ENCODE measurements around the gene LCLAT1. TPM values are rescaled to one million over a fixed set of nuclear protein-coding genes. Genes with fewer than 3 reads are reported as not detected.
A peak's percentile ranks its signal among the peaks of the same experiment; 100 is the strongest.

The LCLAT1 gene
- polyA plus RNA-seq, 2 of the 4 experiments (the other 2 are of a cell fraction): 19.5 to 71.0 TPM

GRCh38 chr2:30475542-30475941 is 28.5 kb downstream of the LCLAT1 start:
- ATAC-seq: no peak
- CTCF ChIA-PET: interaction anchor here (1.0 to 2.6 kb wide), 11 partner anchors 13 to 311 kb away, joined by 3 to 19 read pairs (median 4); no protein-coding TSS in a partner anchor
- Histone ChIP-seq H3K27ac (no peak overlapping the region; a peak in 1 of 6 replicates), H3K4me3 (no peak overlapping the region), H3K9me3 (no peaks in the 10 kb centered on the region), H3K4me2 (no peak overlapping the region), H3K4me1 (peaks cover 19% of the 10 kb centered on the region)
- TF ChIP-seq CTCF (IDR thresholded peaks at IDR 0.05) (peak; percentile 48), SMC3 (IDR thresholded peaks at IDR 0.05) (peak; percentile 60), JUNB (IDR thresholded peaks at IDR 0.05) (no peak), NR3C1 (IDR thresholded peaks at IDR 0.05) (no peak), MAX (IDR thresholded peaks at IDR 0.05) (no peak), POLR2A (IDR thresholded peaks at IDR 0.05; ENCODE audit: low read length) (no peak), RAD21 (conservative IDR thresholded peaks at IDR 0.05 in 1 of 2, IDR thresholded peaks at IDR 0.05 in 1 of 2) (peak; percentile 47 to 68; a peak in 4 of 5 replicates)
- POLR2A ChIA-PET: no interaction called here
- no peak for FAIRE-seq
- DNase-seq (ENCODE audit: low read depth in 1 of 2, low spot score in 1 of 2): no peak

GRCh38 chr2:30476636-30477035 is 29.6 kb downstream of the LCLAT1 start:
- Histone ChIP-seq H3K9me3 (no peaks in the 10 kb centered on the region), H3K4me3 (no peak overlapping the region), H3K4me2 (no peak overlapping the region), H3K27ac (no peak overlapping the region), H3K4me1 (peaks cover 25% of the 10 kb centered on the region)
- ATAC-seq (no peak), FAIRE-seq (no peak), DNase-seq (ENCODE audit: low read depth in 1 of 2, low spot score in 1 of 2) (no peak)
- no peak for TF ChIP-seq BHLHE40 (IDR thresholded peaks at IDR 0.05; ENCODE audit: low read depth, low read length)
- TF ChIP-seq ESRRA (IDR thresholded peaks at IDR 0.05; ENCODE audit: borderline replicate concordance, low read length): no peak
- no peak for TF ChIP-seq HOXB5 (CRISPR knock-in tag; IDR thresholded peaks at IDR 0.05)
- no peak for TF ChIP-seq KDM5A (IDR thresholded peaks at IDR 0.05)
- ChIA-PET CTCF (interaction anchor here (0.6 to 2.6 kb wide), 9 partner anchors 18 to 312 kb away, joined by 3 to 19 read pairs (median 4); no protein-coding TSS in a partner anchor), POLR2A (interaction anchor here (1.0 kb wide), 1 partner anchor 244 kb away, joined by 3 read pairs; no protein-coding TSS in a partner anchor)
- 90% methylated on average over 2 of the region's 2 CpGs for WGBS (ENCODE audit: missing lambda C conversion rate)

GRCh38 chr2:30480703-30481322 is 33.8 kb downstream of the LCLAT1 start:
- FAIRE-seq (peak; percentile 65), ATAC-seq (peak in 1 of 2 experiments; percentile 23; a peak in 1 of 6 replicates), DNase-seq (ENCODE audit: low read depth in 1 of 2, low spot score in 1 of 2) (no peak)
- Histone ChIP-seq H3K9me3 (no peaks in the 10 kb centered on the region), H3K4me1 (peaks cover 11% of the 10 kb centered on the region), H3K4me2 (no peak overlapping the region), H3K27ac (no peak overlapping the region), H3K4me3 (no peak overlapping the region)
- TF ChIP-seq BHLHE40 (IDR thresholded peaks at IDR 0.05; ENCODE audit: low read depth, low read length): no peak
- no peak for TF ChIP-seq POLR2A (IDR thresholded peaks at IDR 0.05; ENCODE audit: low read length)
- TF ChIP-seq CHD2 (IDR thresholded peaks at IDR 0.05; ENCODE audit: low read length, partially characterized antibody): no peak
- CTCF ChIA-PET: interaction anchor here (0.7 to 1.9 kb wide), 2 partner anchors 23 to 316 kb away, joined by 3 to 6 read pairs; no protein-coding TSS in a partner anchor
- WGBS (ENCODE audit: missing lambda C conversion rate): 87% methylated on average over 6 of the region's 6 CpGs
- POLR2A ChIA-PET: no interaction called here

- ChIA-PET CTCF (interaction anchor here (1.9 kb wide), 1 partner anchor 316 kb away, joined by 6 read pairs; no protein-coding TSS in a partner anchor), POLR2A (no interaction called here)
- Histone ChIP-seq H3K4me3 (no peak overlapping the region), H3K9me3 (no peaks in the 10 kb centered on the region), H3K27ac (peak overlapping the region in 1 of 2 experiments; percentile 7; a peak in 1 of 6 replicates), H3K4me1 (peaks cover 11% of the 10 kb centered on the region), H3K4me2 (peak overlapping the region; percentile 23)
- ATAC-seq: peak in 1 of 2 experiments; percentile 46; a peak in 3 of 6 replicates
- no peak for FAIRE-seq
- no peak for DNase-seq (ENCODE audit: low read depth in 1 of 2, low spot score in 1 of 2)
- 76% methylated on average over 3 of the region's 3 CpGs for WGBS (ENCODE audit: missing lambda C conversion rate)
- no peak for TF ChIP-seq MAZ (IDR thresholded peaks at IDR 0.05; ENCODE audit: borderline replicate concordance, low read depth, low read length)
- no peak for TF ChIP-seq PBX3 (IDR thresholded peaks at IDR 0.05)
- TF ChIP-seq HEYL (CRISPR knock-in tag; IDR thresholded peaks at IDR 0.05): no peak
- TF ChIP-seq JUN (IDR thresholded peaks at IDR 0.05): no peak
- no peak for TF ChIP-seq REST (IDR thresholded peaks at IDR 0.05)
- TF ChIP-seq FOSB (CRISPR knock-in tag; IDR thresholded peaks at IDR 0.05): no peak
- TF ChIP-seq CBX8 (IDR thresholded peaks at IDR 0.05): no peak
- no peak for TF ChIP-seq ATOH8 (CRISPR knock-in tag; IDR thresholded peaks at IDR 0.05; ENCODE audit: low read depth)
- no peak for TF ChIP-seq CHD2 (IDR thresholded peaks at IDR 0.05; ENCODE audit: low read length, partially characterized antibody)
- no peak for TF ChIP-seq HDAC2 (IDR thresholded peaks at IDR 0.05)
- no peak for TF ChIP-seq MAX (IDR thresholded peaks at IDR 0.05)
- TF ChIP-seq POLR2AphosphoS2 (conservative IDR thresholded peaks at IDR 0.05; ENCODE audit: low read length): no peak
- no peak for TF ChIP-seq RAD21 (conservative IDR thresholded peaks at IDR 0.05 in 1 of 2, IDR thresholded peaks at IDR 0.05 in 1 of 2)
Observed at GRCh38 chr2:30481323-30481800, 34.3 kb downstream of the LCLAT1 start.
